ENCODE measurements around the gene BCL11B.

The BCL11B gene

DNA sequence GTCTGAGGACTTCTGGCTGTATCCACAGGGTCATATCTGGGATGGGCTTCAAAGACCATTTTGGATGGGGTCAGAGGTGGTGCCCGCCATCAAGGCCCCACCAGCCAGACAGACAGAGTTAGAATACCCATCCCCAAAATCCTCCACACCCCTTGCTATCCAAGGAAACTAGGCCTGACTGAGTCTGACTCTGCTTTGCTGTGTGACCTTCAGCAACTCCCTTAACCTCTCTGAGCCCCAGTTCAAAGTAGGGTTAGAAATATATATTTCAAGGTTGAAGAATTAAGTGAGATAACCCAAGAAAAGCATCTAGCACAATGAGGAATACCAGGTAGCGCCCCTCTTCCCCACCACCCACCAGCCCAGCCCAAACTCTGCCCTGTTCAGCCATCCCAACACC, 20.3 kb downstream of the BCL11B start:
- H3K27ac ChIP-seq, result no peak overlapping the region
- no peak overlapping the region for H3K4me3 ChIP-seq (ENCODE audit: low read depth in 1 of 2, low read length in 1 of 2)
- H3K27me3 ChIP-seq, result peaks cover 91% of the 10 kb centered on the region
- H3K4me1 ChIP-seq (ENCODE audit: control insufficient read depth in 1 of 2, insufficient read depth in 1 of 2, low read depth in 1 of 2, low read length in 1 of 2), result no peaks in the 10 kb centered on the region
- TF ChIP-seq, protein P1, sequence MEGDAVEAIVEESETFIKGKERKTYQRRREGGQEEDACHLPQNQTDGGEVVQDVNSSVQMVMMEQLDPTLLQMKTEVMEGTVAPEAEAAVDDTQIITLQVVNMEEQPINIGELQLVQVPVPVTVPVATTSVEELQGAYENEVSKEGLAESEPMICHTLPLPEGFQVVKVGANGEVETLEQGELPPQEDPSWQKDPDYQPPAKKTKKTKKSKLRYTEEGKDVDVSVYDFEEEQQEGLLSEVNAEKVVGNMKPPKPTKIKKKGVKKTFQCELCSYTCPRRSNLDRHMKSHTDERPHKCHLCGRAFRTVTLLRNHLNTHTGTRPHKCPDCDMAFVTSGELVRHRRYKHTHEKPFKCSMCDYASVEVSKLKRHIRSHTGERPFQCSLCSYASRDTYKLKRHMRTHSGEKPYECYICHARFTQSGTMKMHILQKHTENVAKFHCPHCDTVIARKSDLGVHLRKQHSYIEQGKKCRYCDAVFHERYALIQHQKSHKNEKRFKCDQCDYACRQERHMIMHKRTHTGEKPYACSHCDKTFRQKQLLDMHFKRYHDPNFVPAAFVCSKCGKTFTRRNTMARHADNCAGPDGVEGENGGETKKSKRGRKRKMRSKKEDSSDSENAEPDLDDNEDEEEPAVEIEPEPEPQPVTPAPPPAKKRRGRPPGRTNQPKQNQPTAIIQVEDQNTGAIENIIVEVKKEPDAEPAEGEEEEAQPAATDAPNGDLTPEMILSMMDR (IDR thresholded peaks at IDR 0.05), result no peak
- no peaks in the 10 kb centered on the region for H3K9me3 ChIP-seq
- H3K36me3 ChIP-seq, result no peaks in the 10 kb centered on the region

DNA sequence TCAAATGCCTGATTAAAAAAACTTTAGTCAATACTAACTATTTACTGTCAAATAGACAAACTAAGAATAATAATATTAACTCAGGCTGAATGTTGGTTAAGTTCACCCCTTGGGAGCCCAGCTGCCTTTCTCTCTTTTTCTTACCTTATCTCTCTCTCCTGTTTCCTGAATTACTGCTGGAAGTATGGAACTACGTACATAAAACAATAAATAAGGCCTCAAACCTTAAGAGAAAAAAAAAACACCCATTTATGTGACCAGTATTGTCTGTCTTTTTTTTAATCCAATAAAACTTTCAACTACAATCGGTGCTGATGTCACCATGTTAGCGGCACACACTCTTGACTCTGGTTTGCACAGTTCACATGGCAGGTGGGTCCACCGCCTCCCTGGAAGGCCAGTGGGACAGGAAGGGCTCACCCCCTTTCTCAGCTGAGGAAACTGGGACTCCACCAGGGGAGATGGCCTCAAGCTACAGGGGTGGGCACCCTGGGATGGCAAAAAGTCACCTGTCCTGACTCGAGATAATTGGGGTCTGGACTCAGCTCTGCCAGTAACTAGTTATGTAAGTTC, 21.3 kb downstream of the BCL11B start:
- H3K27ac ChIP-seq, result no peak overlapping the region
- no peaks in the 10 kb centered on the region for H3K9me3 ChIP-seq
- H3K36me3 ChIP-seq, result no peaks in the 10 kb centered on the region
- H3K4me1 ChIP-seq (ENCODE audit: control insufficient read depth in 1 of 2, insufficient read depth in 1 of 2, low read depth in 1 of 2, low read length in 1 of 2), result no peaks in the 10 kb centered on the region
- no peak overlapping the region for H3K4me3 ChIP-seq (ENCODE audit: low read depth in 1 of 2, low read length in 1 of 2)
- peaks cover 91% of the 10 kb centered on the region for H3K27me3 ChIP-seq
- TF ChIP-seq, protein P1 (IDR thresholded peaks at IDR 0.05), result no peak

DNA sequence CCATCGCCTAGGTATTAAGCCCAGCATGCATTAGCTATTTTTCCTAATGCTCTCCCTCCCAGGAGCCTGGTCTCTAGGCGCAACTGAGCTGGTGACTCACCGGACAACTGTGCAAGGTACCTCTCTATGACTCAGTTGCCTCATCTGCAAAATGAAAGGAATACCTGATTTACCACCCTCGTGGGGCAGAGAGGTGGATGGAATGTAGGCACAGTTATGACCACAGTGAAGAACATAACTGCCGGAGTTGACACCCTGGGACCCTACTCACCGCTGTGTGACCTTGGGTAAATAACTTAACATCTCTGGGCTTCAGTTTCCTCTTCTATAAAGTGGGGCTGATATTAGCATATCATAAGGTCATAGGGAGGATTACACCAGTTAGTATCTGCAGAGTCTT, 22.6 kb downstream of the BCL11B start:
- TF ChIP-seq, protein P1 (IDR thresholded peaks at IDR 0.05), result no peak
- H3K27ac ChIP-seq, result no peak overlapping the region
- peaks cover 97% of the 10 kb centered on the region for H3K27me3 ChIP-seq
- H3K4me1 ChIP-seq (ENCODE audit: control insufficient read depth in 1 of 2, insufficient read depth in 1 of 2, low read depth in 1 of 2, low read length in 1 of 2), result no peaks in the 10 kb centered on the region
- no peak overlapping the region for H3K4me3 ChIP-seq (ENCODE audit: low read depth in 1 of 2, low read length in 1 of 2)
- no peaks in the 10 kb centered on the region for H3K36me3 ChIP-seq
- no peaks in the 10 kb centered on the region for H3K9me3 ChIP-seq

DNA sequence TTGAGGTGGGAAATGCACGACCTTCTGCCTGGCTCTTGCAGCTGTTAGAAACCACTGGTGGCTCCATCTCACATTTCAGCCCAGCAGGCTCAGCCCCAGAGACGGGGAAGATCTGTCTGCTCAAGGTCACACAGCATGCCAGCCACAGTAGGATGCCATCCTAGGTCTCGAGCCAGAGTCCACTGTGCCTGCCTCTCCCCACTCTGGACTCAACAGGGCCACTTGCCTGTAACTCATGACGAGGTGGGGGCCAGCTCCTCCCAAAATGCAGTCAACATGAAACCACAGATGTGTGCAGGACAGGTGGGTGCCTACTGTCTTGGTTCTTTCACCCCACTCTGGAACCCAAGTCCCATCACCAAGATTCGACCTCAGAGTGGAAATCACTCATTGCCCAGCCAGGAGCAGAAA, 23.2 kb downstream of the BCL11B start:
- TF ChIP-seq, protein P1 (IDR thresholded peaks at IDR 0.05), result no peak
- H3K27ac ChIP-seq, result no peak overlapping the region
- H3K36me3 ChIP-seq, result no peaks in the 10 kb centered on the region
- peaks cover 97% of the 10 kb centered on the region for H3K27me3 ChIP-seq
- no peaks in the 10 kb centered on the region for H3K9me3 ChIP-seq
- H3K4me1 ChIP-seq (ENCODE audit: control insufficient read depth in 1 of 2, insufficient read depth in 1 of 2, low read depth in 1 of 2, low read length in 1 of 2), result no peaks in the 10 kb centered on the region
- H3K4me3 ChIP-seq (ENCODE audit: low read depth in 1 of 2, low read length in 1 of 2), result no peak overlapping the region

DNA sequence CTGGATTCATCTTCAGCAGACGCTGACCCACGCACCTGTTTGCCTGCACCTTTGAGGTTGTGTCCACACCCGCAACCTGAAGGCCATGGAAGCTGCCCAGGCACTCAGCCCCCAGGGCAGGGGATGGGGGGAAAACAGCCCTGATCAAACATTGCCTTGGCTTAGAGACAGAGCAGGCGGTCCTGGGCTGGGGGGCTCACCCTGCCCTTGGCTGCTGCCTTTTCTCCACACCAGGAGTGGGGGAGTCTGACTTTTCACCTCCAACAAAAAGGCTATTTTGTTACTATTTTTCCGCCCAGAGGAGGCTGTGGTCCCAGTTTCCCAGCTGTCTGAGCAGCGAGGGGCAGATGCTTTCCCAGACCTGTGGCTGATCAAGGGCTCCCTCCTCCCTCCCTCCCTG, 24.2 kb downstream of the BCL11B start:
- Histone ChIP-seq H3K36me3 (no peaks in the 10 kb centered on the region), H3K9me3 (no peaks in the 10 kb centered on the region), H3K27ac (no peak overlapping the region), H3K4me3 (ENCODE audit: low read depth in 1 of 2, low read length in 1 of 2) (no peak overlapping the region), H3K27me3 (peaks cover 97% of the 10 kb centered on the region), H3K4me1 (ENCODE audit: control insufficient read depth in 1 of 2, insufficient read depth in 1 of 2, low read depth in 1 of 2, low read length in 1 of 2) (peaks cover 0 to 4% of the 10 kb centered on the region in 2 experiments)
- TF ChIP-seq, protein P1 (IDR thresholded peaks at IDR 0.05), result no peak

All from neutrophil (primary cell).